Liver (tissue), 9 donors: ENCODE data around the gene WWOX. TPM values are rescaled to one million over a fixed set of nuclear protein-coding genes. Genes with fewer than 3 reads are reported as not detected.
A peak's percentile ranks its signal among the peaks of the same experiment; 100 is the strongest.

Experiments
- DNase-seq: peaks from one replicate; pipeline ENCODE4 v3.0.0-alpha.2; 2017; ENCODE audit warnings: low spot score
- H3K27ac ChIP-seq, 2 donors: one replicate each; pipeline ENCODE4 v1.7.0; 2013; ENCODE audit warnings: inconsistent platforms in 2 of 2, low read length in 2 of 2, control low read depth in 1 of 2, low read depth in 1 of 2, mild to moderate bottlenecking in 1 of 2
- H3K27me3 ChIP-seq, 4 donors: one replicate each; pipeline versions ENCODE4 v1.6.1 to v1.7.0; 2013; ENCODE audit warnings: low read length in 3 of 4, inconsistent platforms in 1 of 4, mild to moderate bottlenecking in 1 of 4, moderate library complexity in 1 of 4; ENCODE audit not compliant: control insufficient read depth in 4 of 4, insufficient read depth in 4 of 4
- H3K36me3 ChIP-seq, 4 donors: one replicate each; pipeline versions ENCODE4 v1.6.1 to v1.7.0; 2013; ENCODE audit warnings: low read length in 3 of 4, mild to moderate bottlenecking in 3 of 4, low read depth in 1 of 4, moderate library complexity in 1 of 4; ENCODE audit not compliant: control insufficient read depth in 4 of 4, insufficient read depth in 3 of 4
- H3K4me1 ChIP-seq, 4 donors: one replicate each; pipeline versions ENCODE4 v1.6.1 to v1.7.0; 2013; ENCODE audit warnings: low read length in 3 of 4, mild to moderate bottlenecking in 3 of 4, moderate library complexity in 1 of 4; ENCODE audit not compliant: control insufficient read depth in 4 of 4, insufficient read depth in 4 of 4
- H3K4me3 ChIP-seq, 3 donors: one replicate each; pipeline versions ENCODE4 v1.6.1 to v1.7.0; 2013; ENCODE audit warnings: low read length in 3 of 3, control low read depth in 1 of 3, low read depth in 1 of 3, mild to moderate bottlenecking in 1 of 3
- H3K9ac ChIP-seq, 2 donors: one replicate each; pipeline ENCODE4 v1.7.0; 2013; ENCODE audit warnings: low read length in 2 of 2, mild to moderate bottlenecking in 2 of 2, moderate library complexity in 2 of 2, control low read depth in 1 of 2, low read depth in 1 of 2
- H3K9me3 ChIP-seq, 4 donors: one replicate each; pipeline versions ENCODE4 v1.6.1 to v1.7.0; 2013; ENCODE audit warnings: low read length in 3 of 4; ENCODE audit not compliant: control insufficient read depth in 4 of 4
- ATF3 ChIP-seq: IDR thresholded peaks from 2 replicates; pipeline ENCODE4 v1.6.1; 2016; ENCODE audit warnings: antibody characterized with exemption
- CTCF ChIP-seq: fragments of 150-350 bp; IDR thresholded peaks from 2 replicates; pipeline ENCODE4 v1.5.1; 2017; ENCODE audit warnings: improper control_type of control experiment, low read depth, low read length; ENCODE audit not compliant: missing input control
- EGR1 ChIP-seq, 2 donors: IDR thresholded peaks; 2 replicates each; pipeline ENCODE4 v1.6.1; 2016 to 2018; ENCODE audit warnings: antibody characterized with exemption in 2 of 2, low read depth in 2 of 2
- FOXA1 ChIP-seq: IDR thresholded peaks from 2 replicates; pipeline ENCODE4 v1.6.1; 2016; ENCODE audit warnings: antibody characterized with exemption
- FOXA2 ChIP-seq: IDR thresholded peaks from 2 replicates; pipeline ENCODE4 v1.6.1; 2016; ENCODE audit warnings: antibody characterized with exemption
- GABPA ChIP-seq, 2 donors: IDR thresholded peaks in 1 of 2; conservative IDR thresholded peaks in 1 of 2; 2 replicates each; pipeline ENCODE4 v1.6.1; 2016; ENCODE audit warnings: antibody characterized with exemption in 2 of 2, mild to moderate bottlenecking in 1 of 2, moderate library complexity in 1 of 2
- HNF4A ChIP-seq, 2 donors: conservative IDR thresholded peaks; 2 replicates each; pipeline ENCODE4 v1.6.1; 2016; ENCODE audit warnings: antibody characterized with exemption in 2 of 2, mild to moderate bottlenecking in 2 of 2
- HNF4G ChIP-seq: IDR thresholded peaks from 2 replicates; pipeline ENCODE4 v1.6.1; 2016; ENCODE audit warnings: antibody characterized with exemption
- JUND ChIP-seq, 2 donors: IDR thresholded peaks; 2 replicates each; pipeline ENCODE4 v1.6.1; 2016; ENCODE audit warnings: antibody characterized with exemption in 2 of 2
- NR2F2 ChIP-seq: IDR thresholded peaks from 2 replicates; pipeline ENCODE4 v1.6.1; 2016; ENCODE audit warnings: antibody characterized with exemption
- RAD21 ChIP-seq, 2 donors: IDR thresholded peaks; 2 replicates each; pipeline ENCODE4 v1.6.1; 2016; ENCODE audit warnings: antibody characterized with exemption in 2 of 2, mild to moderate bottlenecking in 2 of 2
- RXRA ChIP-seq, 2 donors: IDR thresholded peaks; 2 replicates each; pipeline ENCODE4 v1.6.1; 2017 to 2018; ENCODE audit warnings: antibody characterized with exemption in 2 of 2, mild to moderate bottlenecking in 1 of 2
- SP1 ChIP-seq: IDR thresholded peaks from 2 replicates; pipeline ENCODE4 v1.6.1; 2018; ENCODE audit warnings: antibody characterized with exemption, mild to moderate bottlenecking
- TAF1 ChIP-seq: conservative IDR thresholded peaks from 2 replicates; pipeline ENCODE4 v1.6.1; 2016; ENCODE audit warnings: antibody characterized with exemption, mild to moderate bottlenecking
- YY1 ChIP-seq: IDR thresholded peaks from 2 replicates; pipeline ENCODE4 v1.6.1; 2016; ENCODE audit warnings: antibody characterized with exemption, mild to moderate bottlenecking
- ZBTB33 ChIP-seq: IDR thresholded peaks from 2 replicates; pipeline ENCODE4 v1.6.1; 2016; ENCODE audit warnings: antibody characterized with exemption
- WGBS: extraction: QIAGEN DNeasy Blood & Tissue Kit; methylation state at CpG from one replicate; pipeline ENCODE4 v1.1.7; 2013; 5-methylcytosine and 5-hydroxymethylcytosine counted together
- polyA plus RNA-seq, 2 donors: library from polyadenylated mRNA; stranded (reverse) in 1 of 2; unstranded in 1 of 2; fragments of 200-250 nt in 1 of 2; fragments of >200 nt in 1 of 2; fragmentation: Nextera tagmentation in 1 of 2; extraction: Ambion mirVana in 1 of 2; gene quantifications; one replicate each; pipeline versions ENCODE4 v1.2.1 to v1.2.3, GENCODE V29; 2013 to 2015
- total RNA-seq, 2 donors: library from RNA; depleted of rRNA; stranded (reverse); fragments of >200 nt; gene quantifications; one replicate each; pipeline ENCODE4 v1.2.3, GENCODE V29; 2014
- TF ChIP-seq, protein P1 (sequence below): IDR thresholded peaks from 2 replicates; pipeline ENCODE4 v1.6.1; 2016; ENCODE audit warnings: antibody characterized with exemption
- TF ChIP-seq, protein P2 (sequence below): IDR thresholded peaks from 2 replicates; pipeline ENCODE4 v1.6.1; 2016; ENCODE audit warnings: antibody characterized with exemption, mild to moderate bottlenecking
- donor health status: healthy.
- donor health status: healthy.
- donor health status: healthy.
- donor health status: healthy.
- donor health status: healthy.

WWOX gene
- total and polyA plus RNA-seq, 4 donors, result 9.8 to 46.0 (median 15.3) TPM

GRCh38 chr16:78098595-78099270 lies 721 bp upstream of the WWOX start:
- 68% methylated on average over 12 of the region's 12 CpGs for WGBS
- DNase-seq, result no peak

More at GRCh38 chr16:78098595-78099270, 721 bp upstream of the WWOX start:
- Histone ChIP-seq H3K9me3 (no peaks in the 10 kb centered on the region), H3K4me1 (peaks cover 5 to 13% (median 9%) of the 10 kb centered on the region in 4 donors), H3K27me3 (no peaks in the 10 kb centered on the region), H3K36me3 (no peaks in the 10 kb centered on the region), H3K9ac (peak overlapping the region; percentile 34 to 83), H3K4me3 (peak overlapping the region in 2 of 3 donors; percentile 53 to 82), H3K27ac (peak overlapping the region; percentile 66 to 87)
- TF ChIP-seq NR2F2 (no peak), CTCF (no peak), GABPA (IDR thresholded peaks at IDR 0.05 in 1 of 2, conservative IDR thresholded peaks at IDR 0.05 in 1 of 2) (no peak), ZBTB33 (no peak), EGR1 (IDR thresholded peaks at IDR 0.05; ENCODE audit: low read depth in 2 of 2) (no peak), SP1 (no peak), JUND (IDR thresholded peaks at IDR 0.05) (no peak), FOXA1 (no peak), RAD21 (IDR thresholded peaks at IDR 0.05) (no peak), HNF4G (no peak), HNF4A (conservative IDR thresholded peaks at IDR 0.05) (no peak), TAF1 (no peak), YY1 (no peak), FOXA2 (no peak), RXRA (IDR thresholded peaks at IDR 0.05) (no peak), ATF3 (no peak)
- TF ChIP-seq, protein P1, sequence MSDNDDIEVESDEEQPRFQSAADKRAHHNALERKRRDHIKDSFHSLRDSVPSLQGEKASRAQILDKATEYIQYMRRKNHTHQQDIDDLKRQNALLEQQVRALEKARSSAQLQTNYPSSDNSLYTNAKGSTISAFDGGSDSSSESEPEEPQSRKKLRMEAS, result no peak
- TF ChIP-seq, protein P2, sequence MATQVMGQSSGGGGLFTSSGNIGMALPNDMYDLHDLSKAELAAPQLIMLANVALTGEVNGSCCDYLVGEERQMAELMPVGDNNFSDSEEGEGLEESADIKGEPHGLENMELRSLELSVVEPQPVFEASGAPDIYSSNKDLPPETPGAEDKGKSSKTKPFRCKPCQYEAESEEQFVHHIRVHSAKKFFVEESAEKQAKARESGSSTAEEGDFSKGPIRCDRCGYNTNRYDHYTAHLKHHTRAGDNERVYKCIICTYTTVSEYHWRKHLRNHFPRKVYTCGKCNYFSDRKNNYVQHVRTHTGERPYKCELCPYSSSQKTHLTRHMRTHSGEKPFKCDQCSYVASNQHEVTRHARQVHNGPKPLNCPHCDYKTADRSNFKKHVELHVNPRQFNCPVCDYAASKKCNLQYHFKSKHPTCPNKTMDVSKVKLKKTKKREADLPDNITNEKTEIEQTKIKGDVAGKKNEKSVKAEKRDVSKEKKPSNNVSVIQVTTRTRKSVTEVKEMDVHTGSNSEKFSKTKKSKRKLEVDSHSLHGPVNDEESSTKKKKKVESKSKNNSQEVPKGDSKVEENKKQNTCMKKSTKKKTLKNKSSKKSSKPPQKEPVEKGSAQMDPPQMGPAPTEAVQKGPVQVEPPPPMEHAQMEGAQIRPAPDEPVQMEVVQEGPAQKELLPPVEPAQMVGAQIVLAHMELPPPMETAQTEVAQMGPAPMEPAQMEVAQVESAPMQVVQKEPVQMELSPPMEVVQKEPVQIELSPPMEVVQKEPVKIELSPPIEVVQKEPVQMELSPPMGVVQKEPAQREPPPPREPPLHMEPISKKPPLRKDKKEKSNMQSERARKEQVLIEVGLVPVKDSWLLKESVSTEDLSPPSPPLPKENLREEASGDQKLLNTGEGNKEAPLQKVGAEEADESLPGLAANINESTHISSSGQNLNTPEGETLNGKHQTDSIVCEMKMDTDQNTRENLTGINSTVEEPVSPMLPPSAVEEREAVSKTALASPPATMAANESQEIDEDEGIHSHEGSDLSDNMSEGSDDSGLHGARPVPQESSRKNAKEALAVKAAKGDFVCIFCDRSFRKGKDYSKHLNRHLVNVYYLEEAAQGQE, result no peak
